ENCODE measurements around the gene ALOXE3. TPM values are rescaled to one million over a fixed set of nuclear protein-coding genes. Genes with fewer than 3 reads are reported as not detected.

ALOXE3 gene
- total RNA-seq, 1 experiment from 2014 or later: not detected

- no peak for DNase-seq
- Mint-ChIP-seq H3K27ac (ENCODE audit: unreplicated experiment) (no peak overlapping the region), H3K9me3 (ENCODE audit: low read depth, unreplicated experiment) (no peaks in the 10 kb centered on the region), H3K27me3 (ENCODE audit: unreplicated experiment) (no peaks in the 10 kb centered on the region), H3K4me1 (ENCODE audit: low read depth, unreplicated experiment) (no peaks in the 10 kb centered on the region), H3K4me3 (ENCODE audit: low read depth, unreplicated experiment) (no peak overlapping the region), H3K36me3 (ENCODE audit: insufficient read depth, unreplicated experiment) (peaks cover 10% of the 10 kb centered on the region)
- no peak for TF ChIP-seq CTCF (IDR thresholded peaks at IDR 0.05; ENCODE audit: unreplicated experiment)
- intact Hi-C loops (cut with micrococcal nuclease; ENCODE audit: unreplicated experiment): loop anchor here (5.0 kb wide), 1 partner anchor 33 kb away; the partner anchor contains the start of gene HES7
- BruUV-seq (replicated peaks): TSS peak; percentile 24
- CTCF ChIA-PET: interaction anchor here (0.7 to 1.5 kb wide), 2 partner anchors 31 to 95 kb away, joined by 3 to 5 read pairs; partner anchors contain the start of gene HES7
These were observed 37.1 kb upstream of the ALOXE3 start for GRCh38 chr17:8155231-8155995.

GRCh38 chr17:8154608-8155155, 36.4 kb upstream of the ALOXE3 start:
- intact Hi-C loops (cut with micrococcal nuclease; ENCODE audit: unreplicated experiment): loop anchor here (5.0 kb wide), 1 partner anchor 32 kb away; the partner anchor contains the start of gene HES7
- H3K27me3 Mint-ChIP-seq (ENCODE audit: unreplicated experiment): no peaks in the 10 kb centered on the region
- no TSS peak for BruUV-seq (replicated peaks)
- H3K4me1 Mint-ChIP-seq (ENCODE audit: low read depth, unreplicated experiment): no peaks in the 10 kb centered on the region
- no peak for DNase-seq
- H3K9me3 Mint-ChIP-seq (ENCODE audit: low read depth, unreplicated experiment): no peaks in the 10 kb centered on the region
- no peak overlapping the region for H3K4me3 Mint-ChIP-seq (ENCODE audit: low read depth, unreplicated experiment)
- CTCF ChIA-PET: no interaction called here
- H3K36me3 Mint-ChIP-seq (ENCODE audit: insufficient read depth, unreplicated experiment): peaks cover 9% of the 10 kb centered on the region
- H3K27ac Mint-ChIP-seq (ENCODE audit: unreplicated experiment): no peak overlapping the region
- TF ChIP-seq CTCF (IDR thresholded peaks at IDR 0.05; ENCODE audit: unreplicated experiment): no peak

- H3K27me3 Mint-ChIP-seq (ENCODE audit: unreplicated experiment): no peaks in the 10 kb centered on the region
- peak; percentile 95 for DNase-seq
- no peak overlapping the region for H3K27ac Mint-ChIP-seq (ENCODE audit: unreplicated experiment)
- no peak for TF ChIP-seq CTCF (IDR thresholded peaks at IDR 0.05; ENCODE audit: unreplicated experiment)
- intact Hi-C loops (cut with micrococcal nuclease; ENCODE audit: unreplicated experiment): no loop called here
- H3K4me1 Mint-ChIP-seq (ENCODE audit: low read depth, unreplicated experiment): no peaks in the 10 kb centered on the region
- CTCF ChIA-PET: interaction anchor here (0.8 to 1.1 kb wide), 2 partner anchors 27 to 67 kb away, joined by 3 to 7 read pairs; no protein-coding TSS in a partner anchor
- H3K4me3 Mint-ChIP-seq (ENCODE audit: low read depth, unreplicated experiment): no peak overlapping the region
- H3K9me3 Mint-ChIP-seq (ENCODE audit: low read depth, unreplicated experiment): no peaks in the 10 kb centered on the region
- H3K36me3 Mint-ChIP-seq (ENCODE audit: insufficient read depth, unreplicated experiment): peaks cover 9% of the 10 kb centered on the region
- no TSS peak for BruUV-seq (replicated peaks)
These were observed 35.8 kb upstream of the ALOXE3 start for GRCh38 chr17:8153957-8154607.

- DNase-seq: peak; percentile 84
These were observed 35.2 kb upstream of the ALOXE3 start for GRCh38 chr17:8153525-8153956.

More at GRCh38 chr17:8153525-8153956, 35.2 kb upstream of the ALOXE3 start:
- H3K36me3 Mint-ChIP-seq (ENCODE audit: insufficient read depth, unreplicated experiment): peaks cover 8% of the 10 kb centered on the region
- intact Hi-C loops (cut with micrococcal nuclease; ENCODE audit: unreplicated experiment): no loop called here
- no peaks in the 10 kb centered on the region for H3K9me3 Mint-ChIP-seq (ENCODE audit: low read depth, unreplicated experiment)
- H3K27me3 Mint-ChIP-seq (ENCODE audit: unreplicated experiment): no peaks in the 10 kb centered on the region
- TF ChIP-seq CTCF (IDR thresholded peaks at IDR 0.05; ENCODE audit: unreplicated experiment): no peak
- BruUV-seq (replicated peaks): no TSS peak
- H3K4me3 Mint-ChIP-seq (ENCODE audit: low read depth, unreplicated experiment): no peak overlapping the region
- no peak overlapping the region for H3K27ac Mint-ChIP-seq (ENCODE audit: unreplicated experiment)
- CTCF ChIA-PET: interaction anchor here (0.8 to 1.1 kb wide), 2 partner anchors 27 to 68 kb away, joined by 3 to 7 read pairs; no protein-coding TSS in a partner anchor
- H3K4me1 Mint-ChIP-seq (ENCODE audit: low read depth, unreplicated experiment): no peaks in the 10 kb centered on the region
